GM18502 (cell line): ENCODE data around the gene PRMT5.
"Not testable (repeated sequence)": the region's sequence is repeated elsewhere in the genome, so short reads cannot be mapped to it uniquely, and the experiment has no call there.

Experiments used
- ATAC-seq: cut with Tn5 transposase; IDR thresholded peaks from one replicate; pipeline ENCODE4 v1.9.1; 2021; ENCODE audit warnings: mild to moderate bottlenecking; ENCODE audit not compliant: unreplicated experiment, poor library complexity

Gene PRMT5

DNA sequence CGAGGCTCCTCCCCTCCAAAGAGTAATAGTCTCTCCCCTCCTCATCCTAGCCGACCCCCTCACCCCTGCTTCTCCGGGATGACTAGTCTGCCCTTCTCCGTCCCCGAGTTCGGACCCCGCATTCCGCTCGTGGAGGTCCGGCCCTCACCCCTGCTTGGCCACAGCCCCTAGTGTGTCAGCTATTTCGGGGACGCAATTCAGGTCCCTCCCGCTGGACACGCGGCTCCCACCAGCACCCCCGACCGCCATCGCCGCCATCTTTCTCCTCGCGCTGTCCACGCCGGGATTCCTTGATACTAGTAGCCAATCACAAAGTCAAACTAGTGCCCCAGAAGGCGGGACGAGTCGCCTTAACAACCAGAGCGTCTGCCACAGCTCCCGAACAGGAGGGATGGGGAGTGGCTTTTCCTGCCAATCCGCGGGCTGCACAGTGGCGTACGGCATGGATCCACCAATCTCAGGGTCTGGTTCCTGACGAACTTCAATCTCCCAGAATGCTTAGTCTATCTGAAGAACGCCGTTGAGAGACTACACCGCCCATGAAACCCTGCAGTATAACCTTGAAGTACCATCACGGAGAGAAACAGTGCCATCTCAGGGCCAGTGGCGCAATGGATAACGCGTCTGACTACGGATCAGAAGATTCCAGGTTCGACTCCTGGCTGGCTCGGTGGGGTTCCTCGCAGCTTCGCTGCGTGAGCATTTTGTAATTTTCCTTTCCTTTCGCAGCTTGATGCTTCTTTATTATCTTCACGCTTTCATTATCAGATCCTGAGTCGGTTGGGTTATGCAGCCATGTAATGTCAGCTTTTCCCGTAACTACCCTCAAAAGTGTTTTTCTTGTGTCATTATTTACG is at the start of gene PRMT5:
TSS of gene PRMT5 (minus strand) at position 273 of the 857 bp plus-strand sequence. CDS start at position 258, 15 bp downstream.
- peak; percentile 93 for ATAC-seq

- ATAC-seq = no peak
These were observed 49.3 kb upstream of the PRMT5 start for GRCh38 chr14:22978487-22978837.

GRCh38 chr14:22977684-22978486 is 48.7 kb upstream of the PRMT5 start:
- ATAC-seq = no peak

DNA sequence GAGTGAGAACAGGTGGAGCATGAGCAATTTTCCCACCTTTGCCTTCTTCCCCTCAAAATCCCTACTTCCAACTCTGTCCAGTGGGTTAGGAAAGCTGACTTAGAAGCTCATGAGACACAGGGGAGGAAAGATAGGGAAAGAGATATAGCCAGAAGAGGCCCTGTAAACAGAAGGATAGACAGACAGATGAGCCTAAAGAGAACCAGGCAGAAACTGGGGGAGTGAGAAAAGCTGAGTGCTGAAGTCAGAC is 48.2 kb upstream of the PRMT5 start:
- ATAC-seq = no peak

GRCh38 chr14:22976620-22977433 is 47.7 kb upstream of the PRMT5 start:
- no peak for ATAC-seq

GRCh38 chr14:22974530-22975313 is 45.5 kb upstream of the PRMT5 start:
- ATAC-seq = no peak

DNA sequence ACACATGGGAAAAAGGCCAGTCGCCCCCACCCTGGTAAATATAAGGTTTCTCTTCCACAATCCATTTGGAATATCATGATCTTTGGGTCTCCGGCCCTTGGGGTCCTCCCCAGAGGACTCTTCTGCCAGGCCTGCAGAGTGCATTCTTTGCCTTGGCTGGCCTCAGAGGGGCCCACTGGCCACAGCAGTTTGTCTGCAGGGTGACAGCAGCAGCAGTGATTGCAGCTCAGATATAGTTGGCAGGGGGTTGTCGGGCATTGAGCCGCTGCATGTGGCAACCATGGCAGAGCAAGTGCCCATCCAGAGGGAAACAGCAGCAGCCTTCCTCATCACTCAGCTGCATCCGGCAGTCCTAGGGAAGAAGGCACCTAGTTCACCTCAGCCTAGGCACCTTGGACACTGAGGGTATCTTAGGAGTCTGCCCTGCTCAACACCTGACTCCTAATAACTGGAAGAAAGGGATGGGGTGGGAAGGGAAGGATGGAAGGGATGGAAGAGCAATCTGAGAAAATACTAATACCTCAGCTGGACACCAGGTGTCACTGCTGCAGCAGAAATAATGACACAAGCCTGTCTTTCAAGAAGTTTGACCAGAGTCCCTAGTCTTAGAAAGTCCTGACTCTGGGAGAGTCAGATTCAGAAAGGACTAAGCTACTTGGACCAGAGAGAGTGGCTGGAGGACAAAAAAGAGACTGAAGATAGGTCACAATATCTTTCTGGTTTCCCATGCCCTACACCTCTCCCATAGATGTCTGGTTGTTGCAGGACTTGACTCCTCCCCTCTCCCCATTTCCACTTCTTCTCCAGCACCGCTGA is 44.2 kb upstream of the PRMT5 start:
- ATAC-seq = no peak

GRCh38 chr14:22972313-22972930 is 43.2 kb upstream of the PRMT5 start:
- ATAC-seq = no peak

DNA sequence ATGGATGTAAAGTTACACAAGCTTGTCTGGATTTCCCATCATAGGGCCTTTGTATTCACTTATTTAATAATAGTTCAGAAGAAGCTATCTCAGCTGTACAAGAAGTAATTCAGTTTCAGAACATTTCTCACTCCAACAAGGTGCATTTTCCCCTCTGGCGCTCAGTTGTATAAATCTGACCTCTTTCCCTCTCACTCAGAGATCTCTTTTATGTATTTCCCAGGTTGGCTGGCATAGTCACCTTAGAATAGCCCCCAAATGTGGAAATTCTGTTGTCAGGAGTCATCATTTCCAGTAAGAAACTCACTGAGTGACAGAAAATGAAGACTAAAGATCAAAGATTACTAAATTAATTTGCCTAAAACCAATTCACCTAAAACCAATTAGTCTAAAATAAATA is 42.0 kb upstream of the PRMT5 start:
- ATAC-seq = no peak

GRCh38 chr14:22966783-22967269 is 37.6 kb upstream of the PRMT5 start:
- no peak for ATAC-seq

DNA sequence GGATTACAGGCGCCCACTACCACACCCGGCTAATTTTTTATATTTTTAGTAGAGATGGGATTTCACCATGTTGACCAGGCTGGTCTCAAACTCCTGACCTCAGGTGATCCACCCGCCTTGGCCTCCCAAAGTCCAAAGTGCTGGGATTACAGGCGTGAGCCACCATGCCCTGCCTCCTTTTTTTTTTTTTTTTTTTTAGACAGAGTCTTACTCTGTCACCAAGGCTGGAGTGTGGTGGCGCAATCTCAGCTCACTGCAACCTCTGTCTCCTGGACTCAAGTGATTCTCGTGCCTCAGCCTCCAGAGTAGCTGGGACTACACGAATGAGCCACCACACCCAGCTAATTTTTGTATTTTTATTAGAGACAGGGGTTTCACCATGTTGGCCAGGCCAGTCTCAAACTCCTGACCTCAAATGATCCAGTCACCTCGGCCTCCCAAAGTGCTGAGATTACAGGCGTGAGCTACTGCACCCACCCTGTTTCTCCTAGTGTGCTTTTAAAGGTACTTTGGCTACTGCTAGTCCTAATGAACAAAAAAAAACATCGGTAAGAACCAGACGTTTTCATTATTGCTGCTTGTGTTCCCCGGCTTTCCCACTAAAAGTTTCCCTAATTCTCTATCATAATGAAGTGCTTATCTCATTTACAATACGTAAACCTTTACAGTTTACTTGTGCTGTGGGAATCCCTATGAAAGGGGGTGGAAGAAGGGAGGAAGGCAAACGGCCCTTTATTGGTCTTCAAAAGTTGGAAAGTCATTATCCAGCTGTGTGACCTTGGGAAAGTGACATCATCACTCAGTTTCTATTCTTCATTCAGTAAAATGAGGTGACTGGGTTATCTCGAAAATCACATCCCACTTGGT is 37.0 kb upstream of the PRMT5 start:
- ATAC-seq = not testable (repeated sequence)

DNA sequence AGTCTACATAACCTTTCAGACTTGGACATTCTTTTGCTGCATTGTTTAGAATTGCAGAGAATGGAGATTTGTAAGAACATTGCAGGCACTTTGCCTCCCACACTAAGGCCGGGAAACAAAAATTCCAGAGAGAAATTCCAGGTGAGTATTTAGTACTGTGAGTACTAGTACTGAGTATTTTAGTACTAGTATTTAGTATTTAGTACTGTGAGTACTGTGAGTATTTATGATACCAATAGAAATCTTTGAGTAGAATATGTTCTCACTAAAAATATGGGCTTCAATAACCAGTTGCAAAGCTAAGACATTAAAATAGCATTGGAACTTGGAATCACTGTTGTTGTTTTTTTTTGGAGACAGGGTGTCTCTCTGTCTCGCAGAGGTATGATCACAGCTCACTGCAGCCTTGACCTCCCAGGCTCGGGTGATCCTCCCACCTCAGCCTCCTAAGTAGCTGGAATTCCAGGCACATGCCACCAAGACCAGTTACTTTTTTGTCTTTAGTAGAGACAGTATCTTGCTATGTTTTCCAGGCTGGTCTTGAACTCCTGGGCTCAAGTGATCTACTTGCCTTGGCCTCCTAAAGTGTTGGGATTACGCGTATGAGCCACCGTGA is 33.0 kb upstream of the PRMT5 start:
- ATAC-seq = no peak

- ATAC-seq = no peak
These were observed 26.8 kb upstream of the PRMT5 start for GRCh38 chr14:22955702-22956569.

DNA sequence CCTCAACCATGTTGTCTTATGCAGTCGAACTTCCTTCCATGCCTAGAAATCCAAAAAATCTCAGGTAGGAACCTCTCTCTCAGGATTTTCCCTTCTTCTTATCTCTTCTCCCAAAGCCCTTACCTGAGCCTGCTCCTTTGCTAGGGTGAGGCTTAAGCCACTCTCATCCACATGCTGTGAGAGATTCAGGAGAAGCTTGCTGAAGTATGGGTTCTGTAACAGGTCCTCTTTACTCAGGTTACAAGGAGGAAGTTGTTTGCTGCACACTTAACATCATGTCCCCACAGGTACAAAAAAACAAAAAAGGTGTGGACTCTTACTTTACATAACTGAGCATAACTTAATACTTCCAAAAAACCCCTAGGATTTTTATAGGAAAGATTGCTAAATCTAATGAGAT is 23.2 kb upstream of the PRMT5 start:
- ATAC-seq = no peak

- not testable (repeated sequence) for ATAC-seq
These were observed 22.6 kb upstream of the PRMT5 start for GRCh38 chr14:22951795-22952194.

- no peak for ATAC-seq
These were observed 16.5 kb upstream of the PRMT5 start for GRCh38 chr14:22945642-22946041.

GRCh38 chr14:22939684-22940083 is 10.5 kb upstream of the PRMT5 start:
- ATAC-seq = no peak
